SU-DHL-6 (cell line): ENCODE measurements around the gene SUSD3.

ENCODE experiments used
- H2AFZ ChIP-seq: fragments of 200-600 bp; sonication (generic); 2 replicates; pipeline ENCODE4 v1.6.1; 2014; ENCODE audit warnings: low read depth, mild to moderate bottlenecking, moderate library complexity, mixed read lengths, antibody characterized with exemption, low read length; ENCODE audit not compliant: severe bottlenecking
- H3F3A ChIP-seq: fragments of 200-600 bp; shearing (Covaris generic); 2 replicates; pipeline ENCODE4 v1.6.0; 2016; ENCODE audit warnings: antibody characterized with exemption, mild to moderate bottlenecking; ENCODE audit not compliant: insufficient read depth
- H3K27ac ChIP-seq: fragments of 200-600 bp; sonication (generic); 2 replicates; pipeline ENCODE4 v1.5.1; 2016; ENCODE audit warnings: low read depth, mild to moderate bottlenecking, low read length, moderate library complexity, mixed read lengths
- H3K27me3 ChIP-seq: fragments of 200-600 bp; sonication (generic), shearing (Covaris generic); 2 replicates; pipeline ENCODE4 v1.6.0; 2014; ENCODE audit warnings: mild to moderate bottlenecking, low read length
- H3K36me3 ChIP-seq: fragments of 200-600 bp; sonication (generic); 2 replicates; pipeline ENCODE4 v1.6.1; 2014; ENCODE audit warnings: mild to moderate bottlenecking, low read length, mixed read lengths
- H3K4me2 ChIP-seq: fragments of 300-600, 200-600 bp; shearing (Covaris generic), sonication (generic); 2 replicates; pipeline ENCODE4 v1.6.0; 2014; ENCODE audit warnings: low read length, low read depth, mild to moderate bottlenecking; ENCODE audit not compliant: poor library complexity, severe bottlenecking
- H3K4me3 ChIP-seq: fragments of 200-600 bp; sonication (generic); 2 replicates; pipeline ENCODE4 v1.5.1; 2014; ENCODE audit warnings: antibody characterized with exemption, low read length, mild to moderate bottlenecking, mixed read lengths; ENCODE audit not compliant: insufficient read depth, poor library complexity, severe bottlenecking
- H3K79me2 ChIP-seq: fragments of 200-600 bp; sonication (generic); 2 replicates; pipeline ENCODE4 v1.6.1; 2014; ENCODE audit warnings: mild to moderate bottlenecking, low read length, moderate library complexity; ENCODE audit not compliant: insufficient read depth
- H3K9ac ChIP-seq: fragments of 200-600 bp; sonication (generic); 2 replicates; pipeline ENCODE4 v1.7.0; 2014; ENCODE audit warnings: mild to moderate bottlenecking, low read length
- H3K9me2 ChIP-seq: fragments of 200-600 bp; sonication (generic); replicated peaks from 2 replicates; pipeline ENCODE4 v1.6.1; 2014; ENCODE audit warnings: low read length; ENCODE audit not compliant: insufficient read depth
- H3K9me3 ChIP-seq: fragments of 200-600 bp; sonication (generic); 2 replicates; pipeline ENCODE4 v1.6.1; 2014; ENCODE audit warnings: low read length, mixed read lengths; ENCODE audit not compliant: insufficient read depth
- H4K20me1 ChIP-seq: fragments of 200-600 bp; sonication (generic); 2 replicates; pipeline ENCODE4 v1.6.1; 2014; ENCODE audit warnings: low read depth, mild to moderate bottlenecking, antibody characterized with exemption, low read length, moderate library complexity, mixed read lengths
- CTCF ChIP-seq: fragments of 200-600 bp; sonication (generic); IDR thresholded peaks from one replicate; pipeline ENCODE4 v1.5.1; 2017; ENCODE audit warnings: antibody characterized with exemption, mild to moderate bottlenecking, low read length, moderate library complexity; ENCODE audit not compliant: insufficient read depth, poor library complexity, severe bottlenecking
- EZH2phosphoT487 ChIP-seq: fragments of 200-600 bp; sonication (generic), shearing (Covaris generic); conservative IDR thresholded peaks from 2 replicates; pipeline ENCODE4 v1.6.1; 2018; ENCODE audit warnings: mild to moderate bottlenecking, antibody characterized with exemption, low read length, moderate library complexity, mixed read lengths

Gene SUSD3

DNA sequence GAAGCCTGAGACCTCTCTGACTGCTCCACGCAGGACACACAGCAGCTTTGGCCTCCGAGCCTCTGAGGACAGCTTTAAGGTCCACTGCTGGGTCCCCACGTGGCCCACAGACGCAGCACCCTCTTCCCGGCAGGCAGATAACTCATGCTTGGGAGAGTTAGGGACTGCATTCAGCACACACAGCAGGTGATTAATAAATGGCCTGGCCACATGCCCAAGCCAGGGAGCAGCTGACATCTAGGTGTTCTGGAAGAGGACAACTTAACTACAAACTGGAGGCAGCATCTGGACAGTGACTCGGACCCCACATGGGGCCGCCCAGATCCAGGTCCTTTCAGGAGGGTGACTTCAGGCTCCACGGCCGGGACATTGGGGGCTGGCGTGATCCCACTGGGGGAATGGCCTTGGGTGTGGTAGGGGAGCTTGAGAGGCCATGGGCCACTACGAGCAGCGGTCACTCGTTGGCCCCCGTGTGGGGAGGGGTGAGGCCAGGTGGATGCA is 64.3 kb downstream of the SUSD3 start:
- H3K36me3 ChIP-seq = no peaks in the 10 kb centered on the region
- no peaks in the 10 kb centered on the region for H3K9me2 ChIP-seq

DNA sequence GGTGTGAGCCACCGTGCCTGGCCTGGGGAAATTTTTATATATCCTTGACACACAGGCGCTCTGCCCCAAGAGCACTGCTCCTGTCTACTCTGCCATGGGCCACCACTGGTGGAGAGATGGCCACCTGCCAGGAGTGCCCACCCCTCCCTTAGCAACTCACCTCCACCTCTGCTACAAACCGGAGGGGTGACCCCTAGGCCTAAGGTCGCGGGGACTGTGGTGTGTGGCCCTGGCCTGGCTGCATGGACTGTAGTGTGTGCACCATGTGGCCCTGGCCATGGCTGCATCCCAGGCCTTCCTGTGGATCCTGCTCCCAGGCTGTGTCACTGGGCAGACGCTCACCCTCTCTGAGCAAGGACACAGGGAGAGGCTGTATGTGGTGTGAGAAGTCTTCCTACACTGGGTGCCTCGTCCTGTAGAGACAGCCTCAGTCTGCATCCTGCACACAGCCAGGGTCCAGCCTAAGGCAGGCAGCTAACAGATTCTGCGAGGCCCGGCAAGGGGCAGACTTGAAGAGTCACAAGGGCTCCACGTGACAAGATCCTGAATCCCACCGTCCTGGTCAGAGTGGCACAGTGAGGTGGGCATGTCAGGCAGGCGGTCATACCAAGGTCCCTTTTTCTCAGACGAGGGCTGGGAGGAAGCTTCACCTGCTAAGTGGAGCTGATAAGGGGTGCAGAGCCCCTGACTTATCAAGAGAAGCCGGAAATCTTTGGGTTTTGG is 65.2 kb downstream of the SUSD3 start:
- no peaks in the 10 kb centered on the region for H3K9me3 ChIP-seq
- H2AFZ ChIP-seq = no peak overlapping the region
- no peak overlapping the region for H3K27ac ChIP-seq
- no peaks in the 10 kb centered on the region for H3K36me3 ChIP-seq
- no peaks in the 10 kb centered on the region for H3K27me3 ChIP-seq
- no peak for TF ChIP-seq EZH2phosphoT487
- no peak for TF ChIP-seq CTCF
- H3F3A ChIP-seq = no peaks in the 10 kb centered on the region
- H3K9me2 ChIP-seq = no peaks in the 10 kb centered on the region
- no peaks in the 10 kb centered on the region for H3K79me2 ChIP-seq
- H3K4me2 ChIP-seq = no peak overlapping the region
- H4K20me1 ChIP-seq = no peaks in the 10 kb centered on the region
- H3K4me3 ChIP-seq = no peak overlapping the region
- H3K9ac ChIP-seq = no peak overlapping the region

More for the DNA sequence above, 64.3 kb downstream of the SUSD3 start:
- no peak overlapping the region for H3K27ac ChIP-seq
- no peak overlapping the region for H2AFZ ChIP-seq
- H3K27me3 ChIP-seq = no peaks in the 10 kb centered on the region
- TF ChIP-seq CTCF (no peak), EZH2phosphoT487 (no peak)
- H3K9ac ChIP-seq = no peak overlapping the region
- no peaks in the 10 kb centered on the region for H4K20me1 ChIP-seq
- no peak overlapping the region for H3K4me3 ChIP-seq
- H3K79me2 ChIP-seq = no peaks in the 10 kb centered on the region
- no peak overlapping the region for H3K4me2 ChIP-seq
- H3K9me3 ChIP-seq = no peaks in the 10 kb centered on the region
- no peaks in the 10 kb centered on the region for H3F3A ChIP-seq

- H3F3A ChIP-seq = no peaks in the 10 kb centered on the region
- no peaks in the 10 kb centered on the region for H3K9me2 ChIP-seq
- no peak overlapping the region for H3K27ac ChIP-seq
- no peak overlapping the region for H3K4me3 ChIP-seq
- TF ChIP-seq CTCF (no peak), EZH2phosphoT487 (no peak)
- H3K27me3 ChIP-seq = no peaks in the 10 kb centered on the region
- H3K4me2 ChIP-seq = no peak overlapping the region
- H3K9me3 ChIP-seq = no peaks in the 10 kb centered on the region
- H2AFZ ChIP-seq = no peak overlapping the region
- H3K9ac ChIP-seq = no peak overlapping the region
- no peaks in the 10 kb centered on the region for H3K36me3 ChIP-seq
- H4K20me1 ChIP-seq = no peaks in the 10 kb centered on the region
- H3K79me2 ChIP-seq = no peaks in the 10 kb centered on the region
Measured at GRCh38 chr9:93124793-93125192, 66.3 kb downstream of the SUSD3 start.
